NCI-H1436 (cell line): ENCODE measurements around the gene USP21.
"Not testable (repeated sequence)": the region's sequence is repeated elsewhere in the genome, so short reads cannot be mapped to it uniquely, and the experiment has no call there.

ENCODE experiments used
- DNase-seq: peaks from one replicate; lab custom pipeline; 2025; lab: John Stamatoyannopoulos, UW

Gene USP21, protein sequence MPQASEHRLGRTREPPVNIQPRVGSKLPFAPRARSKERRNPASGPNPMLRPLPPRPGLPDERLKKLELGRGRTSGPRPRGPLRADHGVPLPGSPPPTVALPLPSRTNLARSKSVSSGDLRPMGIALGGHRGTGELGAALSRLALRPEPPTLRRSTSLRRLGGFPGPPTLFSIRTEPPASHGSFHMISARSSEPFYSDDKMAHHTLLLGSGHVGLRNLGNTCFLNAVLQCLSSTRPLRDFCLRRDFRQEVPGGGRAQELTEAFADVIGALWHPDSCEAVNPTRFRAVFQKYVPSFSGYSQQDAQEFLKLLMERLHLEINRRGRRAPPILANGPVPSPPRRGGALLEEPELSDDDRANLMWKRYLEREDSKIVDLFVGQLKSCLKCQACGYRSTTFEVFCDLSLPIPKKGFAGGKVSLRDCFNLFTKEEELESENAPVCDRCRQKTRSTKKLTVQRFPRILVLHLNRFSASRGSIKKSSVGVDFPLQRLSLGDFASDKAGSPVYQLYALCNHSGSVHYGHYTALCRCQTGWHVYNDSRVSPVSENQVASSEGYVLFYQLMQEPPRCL

DNA sequence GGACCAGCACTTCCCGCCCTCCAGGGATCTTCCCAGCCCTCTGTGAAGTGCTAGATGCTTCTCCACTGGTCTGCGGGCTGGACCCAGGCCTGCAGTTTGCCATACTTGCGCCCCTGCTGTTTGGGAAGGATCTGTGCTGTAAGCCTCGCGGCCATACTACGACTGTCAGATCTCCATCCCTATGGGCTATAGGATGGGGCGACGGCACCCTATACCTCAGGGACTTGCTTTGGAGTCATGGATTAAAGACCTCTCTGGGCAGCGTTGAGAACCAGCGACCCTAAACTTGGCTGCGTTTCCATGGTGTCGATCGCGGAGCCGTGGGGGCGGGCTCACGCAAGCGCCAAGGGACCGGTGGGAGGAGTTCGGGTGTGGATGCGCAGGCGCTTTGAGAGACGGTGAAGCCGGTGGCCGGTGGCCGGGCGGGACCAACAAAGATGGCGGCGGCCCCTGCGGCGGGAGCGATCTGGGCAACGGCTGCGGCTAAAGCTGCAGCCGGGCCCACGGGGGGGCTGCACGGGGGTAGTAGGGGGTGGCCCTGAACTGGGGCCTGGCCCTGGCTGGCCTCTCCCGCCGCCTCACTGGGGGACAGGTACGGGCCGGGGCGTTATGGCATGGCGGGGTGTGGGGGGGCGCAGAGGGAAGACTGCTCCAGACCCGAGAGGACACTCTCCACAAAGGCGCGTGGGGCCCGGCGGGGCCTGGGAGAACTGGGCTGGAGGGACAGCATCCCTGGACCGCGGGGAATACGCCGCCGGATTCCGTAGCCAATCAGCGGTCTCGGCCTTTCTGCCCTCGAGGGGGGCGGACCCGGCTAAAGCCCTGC, at the start of gene USP21:
TSS of gene USP21 (plus strand) at position 414 of the 826 bp plus-strand sequence. CDS start 1,141 bp downstream, outside the sequence.
- DNase-seq: peak; percentile 85

DNA sequence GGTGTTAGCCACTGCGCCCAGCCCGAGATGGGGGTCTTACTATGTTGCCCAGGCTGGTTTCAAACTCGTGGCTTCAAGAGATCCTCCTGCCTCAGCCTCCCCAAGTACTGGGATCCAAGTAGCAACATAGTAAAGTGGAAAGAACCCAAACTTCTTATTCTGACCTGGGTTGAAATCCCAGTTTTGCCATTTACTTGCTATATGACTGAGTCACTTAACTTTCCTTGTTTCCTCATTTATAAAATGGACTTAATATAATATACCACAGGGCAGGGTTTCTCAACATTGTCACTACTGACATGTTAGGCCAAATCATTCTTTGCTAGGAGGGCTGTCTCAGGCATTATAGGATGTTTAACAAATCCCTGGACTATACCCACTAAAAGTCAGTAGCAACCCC, 48.2 kb upstream of the USP21 start:
- no peak for DNase-seq

DNA sequence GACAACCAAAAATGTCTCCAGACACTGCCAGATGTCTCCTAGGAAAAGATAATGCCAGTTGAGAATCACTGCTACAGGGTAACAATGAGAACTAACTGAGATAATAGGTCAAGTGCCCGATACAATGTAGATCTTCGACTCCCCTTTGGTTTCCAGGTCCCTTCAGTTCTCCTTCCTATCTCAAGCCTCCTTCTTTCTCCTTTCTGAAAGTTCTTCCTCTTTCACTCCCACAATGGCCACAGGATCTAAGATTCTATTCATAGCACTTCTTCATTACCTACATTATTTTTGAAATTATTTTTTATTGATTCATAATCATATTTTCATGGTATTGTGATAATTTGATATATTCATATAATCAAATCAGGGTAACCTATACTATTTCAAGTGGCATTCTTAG, 47.8 kb upstream of the USP21 start:
- no peak for DNase-seq

DNA sequence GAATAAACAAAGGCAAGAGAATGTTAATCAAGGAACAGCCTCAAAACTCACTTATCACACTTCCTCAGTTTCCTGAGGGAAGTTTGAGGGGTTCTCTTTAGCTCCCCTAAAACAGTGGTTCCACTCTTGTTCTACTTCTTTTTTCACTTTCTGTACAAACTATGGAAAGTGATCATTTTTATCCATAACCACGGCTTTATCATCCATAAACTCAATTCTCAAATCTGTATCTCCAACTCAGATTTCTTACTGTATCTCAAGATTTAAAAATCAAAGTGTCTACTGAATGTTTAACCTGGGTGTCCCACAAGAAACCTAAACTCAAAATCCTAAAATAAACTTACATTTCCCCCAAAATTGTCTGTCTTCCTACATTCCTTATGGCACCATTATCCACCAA, 45.4 kb upstream of the USP21 start:
- DNase-seq: no peak

- DNase-seq: no peak
Measured at GRCh38 chr1:161114556-161114955, 44.7 kb upstream of the USP21 start.

DNA sequence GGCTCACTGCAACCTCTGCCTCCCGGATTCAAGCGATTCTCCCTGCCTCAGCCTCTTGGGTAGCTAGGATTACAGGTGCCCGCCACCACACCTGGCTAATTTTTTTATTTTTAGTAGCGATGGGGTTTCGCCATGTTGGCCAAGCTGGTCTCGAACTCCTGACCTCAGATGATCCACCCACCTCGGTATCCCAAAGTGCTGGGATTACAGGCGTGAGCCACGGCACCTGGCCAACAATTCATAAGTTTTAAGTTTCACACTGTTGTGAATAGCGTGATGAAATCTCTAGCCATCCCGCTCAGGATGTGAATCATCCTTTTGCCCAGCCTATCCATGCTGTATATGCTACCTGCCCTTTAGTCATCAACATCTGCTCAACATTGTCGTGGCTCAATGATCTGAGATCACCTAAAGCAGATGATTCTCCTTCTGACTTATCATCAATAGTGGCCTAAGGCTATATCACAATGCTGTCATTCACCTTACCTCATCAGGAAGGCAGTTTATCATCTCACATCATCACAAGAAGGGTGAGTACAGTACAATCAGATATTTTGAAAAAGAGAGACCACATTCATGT, 44.1 kb upstream of the USP21 start:
- DNase-seq: no peak

DNA sequence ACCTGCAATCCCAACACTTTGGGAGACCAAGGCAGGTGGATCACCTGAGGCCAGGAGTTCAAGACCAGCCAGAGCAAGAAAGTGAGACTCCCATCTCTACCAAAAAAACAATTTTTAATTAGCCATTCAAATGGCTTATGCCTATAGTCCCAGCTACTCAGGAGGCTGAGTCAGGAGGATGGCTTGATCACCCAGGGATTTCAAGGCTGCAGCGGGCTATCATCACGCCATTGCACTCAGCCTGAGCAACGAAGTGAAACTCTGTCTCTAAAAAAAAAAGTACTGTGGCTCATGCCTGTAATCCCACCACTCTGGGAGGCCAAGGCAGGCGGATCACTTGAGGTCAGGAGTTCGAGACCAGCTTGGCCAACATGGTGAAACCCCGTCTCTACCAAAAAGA, 43.3 kb upstream of the USP21 start:
- not testable (repeated sequence) for DNase-seq

DNA sequence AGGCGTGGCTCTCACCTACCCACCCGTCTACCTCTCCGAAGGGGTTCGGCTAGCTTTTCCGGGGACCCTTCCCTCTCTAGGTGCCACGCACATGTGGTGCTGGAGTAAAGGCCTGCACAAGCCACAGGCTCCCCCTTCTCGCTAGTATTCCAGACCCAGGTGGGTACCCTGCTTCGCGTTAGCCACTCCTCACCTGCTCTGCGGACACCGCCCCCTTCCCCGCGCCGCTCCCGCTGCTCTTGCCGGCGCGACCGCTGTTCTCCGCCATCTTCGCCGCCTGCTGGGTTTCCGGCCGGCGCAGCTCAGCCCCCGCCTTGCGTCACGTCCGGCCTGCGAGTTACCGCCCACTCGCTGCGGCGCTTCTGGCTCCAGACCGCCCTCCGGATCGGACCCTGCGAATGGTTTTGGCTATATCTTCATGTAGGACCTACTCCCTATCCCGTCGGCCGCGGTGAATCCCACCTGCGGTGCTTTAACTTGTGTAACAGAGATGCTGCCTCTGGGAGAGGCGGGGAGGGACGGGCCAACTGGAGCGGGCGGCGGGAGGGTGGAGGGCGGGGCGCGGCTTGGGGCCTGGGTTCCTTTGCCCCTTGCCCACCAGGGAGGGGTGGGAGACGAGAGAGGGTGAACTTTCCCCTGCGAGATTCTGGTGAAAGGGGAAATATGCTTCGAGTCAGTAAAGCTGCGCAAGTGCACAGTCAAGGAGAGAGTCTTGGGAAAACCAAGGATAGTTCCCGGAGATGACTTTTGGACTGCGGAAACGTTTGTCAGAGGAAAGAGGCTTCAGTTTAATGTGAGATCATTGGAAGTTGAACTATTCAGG, 41.3 kb upstream of the USP21 start, which contains the start of the genes NIT1 and PFDN2:
TSS of gene NIT1 (plus strand) at position 347 of the 823 bp plus-strand sequence. CDS start at position 419, 72 bp downstream.
TSS of gene PFDN2 (minus strand) at position 279 of the 823 bp plus-strand sequence. CDS start at position 268, 11 bp downstream.
- peak; percentile 55 for DNase-seq

GRCh38 chr1:161119092-161119903, 40.0 kb upstream of the USP21 start:
- DNase-seq: no peak

DNA sequence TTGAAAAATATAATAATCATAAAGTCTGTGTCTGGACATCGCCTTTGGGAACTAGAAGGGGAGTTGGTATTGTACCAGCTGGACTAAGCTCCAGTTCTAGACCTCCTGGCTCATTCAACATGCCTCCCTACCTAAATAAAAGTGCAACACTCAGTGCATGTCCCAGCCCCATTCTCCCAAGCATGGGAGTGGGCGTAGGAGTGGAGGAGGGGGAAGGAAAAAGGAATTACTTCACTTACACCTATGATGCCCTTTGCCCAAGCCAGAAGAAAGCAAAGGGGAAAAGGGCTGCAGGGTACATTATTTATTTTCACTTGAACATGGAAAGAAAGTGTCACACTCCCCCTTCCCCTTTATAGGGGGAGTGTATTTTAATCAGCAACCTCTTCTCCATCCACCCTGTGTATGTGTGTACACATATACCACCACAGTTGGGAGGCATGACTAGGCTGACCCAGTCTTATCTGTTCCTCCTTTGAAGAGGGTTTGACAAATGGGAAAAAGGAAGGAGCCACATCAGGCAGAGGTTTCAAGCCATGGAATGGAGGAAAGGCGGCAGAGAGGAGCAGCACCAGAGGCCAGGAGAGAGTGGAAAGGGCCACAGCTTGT, 38.2 kb upstream of the USP21 start:
- DNase-seq: no peak

- no peak for DNase-seq
Measured at GRCh38 chr1:161121834-161122233, 37.5 kb upstream of the USP21 start.

- no peak for DNase-seq
Measured at GRCh38 chr1:161122967-161123366, 36.3 kb upstream of the USP21 start.

- no peak for DNase-seq
Measured at GRCh38 chr1:161127649-161128048, 31.7 kb upstream of the USP21 start.

DNA sequence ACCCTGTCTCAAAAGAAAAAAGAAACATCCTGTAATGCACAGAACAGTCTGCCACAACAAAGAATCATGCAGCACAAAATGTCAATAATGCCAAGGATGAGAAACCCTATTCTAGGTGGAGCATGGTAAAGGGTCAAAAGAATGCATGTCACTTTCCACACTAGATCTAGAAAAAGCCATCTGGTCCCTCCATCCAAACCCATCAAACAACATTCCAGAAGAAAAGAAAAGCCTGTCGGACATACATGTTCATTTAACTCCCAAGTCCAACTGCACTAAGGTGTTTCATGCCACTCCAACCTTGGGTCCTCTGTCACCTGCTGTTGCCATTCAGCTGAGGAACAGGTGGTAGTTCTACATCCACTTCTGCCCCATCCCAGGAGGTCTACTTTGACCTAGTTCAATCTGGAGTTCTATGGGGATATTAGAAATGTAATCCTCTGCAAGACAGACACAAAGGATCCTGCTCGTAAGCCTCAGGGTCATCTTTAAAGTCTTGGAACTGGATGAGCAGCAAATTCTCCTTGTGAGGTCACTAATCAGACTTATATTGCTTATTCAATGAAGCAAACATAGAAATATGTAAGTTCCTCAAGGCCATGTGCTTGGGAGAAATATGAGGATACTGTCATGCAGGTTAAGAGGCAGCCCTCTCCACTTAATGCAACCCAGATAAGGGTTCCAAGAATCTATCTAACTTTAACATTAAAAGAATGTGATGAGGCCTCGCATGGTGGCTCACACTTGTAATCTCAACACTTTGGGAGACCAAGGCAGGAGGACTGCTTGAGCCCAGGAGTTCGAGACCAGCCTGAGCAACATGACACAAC, 30.5 kb upstream of the USP21 start:
- DNase-seq: no peak

DNA sequence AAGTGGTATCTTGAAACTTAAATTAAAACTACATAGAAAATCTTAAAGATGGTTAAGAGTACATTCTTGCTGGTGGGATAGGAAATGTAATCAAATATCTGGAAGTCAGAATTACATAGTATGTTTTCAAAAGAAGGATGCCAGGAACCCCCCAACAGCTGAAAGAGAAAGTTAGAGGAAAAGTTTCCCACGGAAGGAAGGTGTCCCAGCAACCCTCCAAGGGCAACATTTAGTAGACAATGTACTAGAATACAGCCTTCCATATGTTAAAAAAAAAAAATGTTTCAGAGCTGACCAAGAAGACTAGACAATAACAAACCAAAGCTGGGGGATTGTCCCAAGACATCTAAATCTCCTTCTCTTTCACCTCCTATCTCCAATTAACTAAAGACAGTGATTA, 29.0 kb upstream of the USP21 start:
- no peak for DNase-seq

DNA sequence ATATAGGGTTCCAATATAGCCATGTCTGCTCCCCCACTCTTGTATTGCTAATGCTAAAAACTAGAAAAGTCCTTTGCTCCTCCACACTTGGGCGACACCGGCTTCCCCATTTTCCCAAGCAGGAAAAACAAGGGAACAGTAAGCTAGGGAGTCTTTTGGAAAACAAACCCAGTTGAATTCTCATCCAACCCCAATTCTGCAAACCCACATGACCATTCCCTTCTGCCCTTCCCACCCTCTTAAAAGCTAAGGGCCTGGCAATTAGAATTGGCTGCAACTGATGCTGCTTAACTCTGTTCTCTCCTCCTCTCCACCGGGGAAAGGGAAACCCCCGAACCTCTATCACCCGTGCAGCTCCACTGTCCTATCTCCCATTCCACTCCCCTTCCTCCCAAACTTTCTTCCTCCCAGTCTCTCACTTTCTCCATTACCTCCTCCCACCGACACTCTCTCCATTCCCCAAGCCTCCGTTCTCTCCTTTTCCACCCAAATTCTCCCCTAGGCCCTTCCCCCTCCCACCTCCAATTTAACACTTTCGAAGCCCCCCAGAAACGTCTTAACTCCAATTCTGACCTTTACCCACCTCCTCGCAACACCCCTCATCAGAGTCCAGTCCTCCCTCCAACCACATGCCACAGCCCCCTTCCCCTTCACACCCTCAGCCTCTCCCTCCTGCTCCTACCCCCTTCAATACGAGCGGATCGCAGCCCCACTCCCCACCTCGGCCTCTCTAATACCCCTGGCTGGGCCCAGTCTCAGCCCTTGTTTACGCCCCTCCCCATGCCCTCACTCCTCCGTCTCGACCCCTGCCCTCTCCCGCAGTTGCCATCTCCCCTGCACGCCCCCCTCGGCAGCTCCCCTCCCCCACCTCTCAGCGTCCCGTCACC, 27.5 kb upstream of the USP21 start:
- DNase-seq: no peak

- DNase-seq: peak; percentile 89
Measured at GRCh38 chr1:161132410-161133219, 26.7 kb upstream of the USP21 start, which contains the start of gene DEDD. DEDD (minus strand) TSS chr1:161132667; CDS start chr1:161124462, 8,205 bp downstream.
